H1 (cell line): ENCODE data around the gene CHRDL2. TPM values are rescaled to one million over a fixed set of nuclear protein-coding genes. Genes with fewer than 3 reads are reported as not detected.

ENCODE experiments used
- EGR1 ChIP-seq: IDR thresholded peaks from 2 replicates; pipeline ENCODE4 v1.6.1; 2011; ENCODE audit warnings: low read depth, low read length, borderline replicate concordance
- polyA plus RNA-seq, 7 experiments: library from polyadenylated mRNA; depleted of rRNA in 3 of 7; stranded (reverse) in 5 of 7; unstranded in 2 of 7; fragments of >200 nt in 5 of 7; fragments of 200-250 nt in 2 of 7; gene quantifications; 1 replicate in 5 of 7; 2 replicates in 1 of 7; 4 replicates in 1 of 7; pipeline versions ENCODE4 v1.2.1 to v1.2.3, GENCODE V29; 2011 to 2013; ENCODE audit warnings: missing spikeins in 2 of 7, mixed read lengths in 2 of 7
- total RNA-seq: library from RNA; stranded (reverse); fragmentation: NEBNext Ultra II Directional; extraction: Animal tissue kit (Norgen Biotek cat#: 25700); gene quantifications from 2 replicates; pipeline ENCODE4 v1.2.1, GENCODE V29; 2021

Gene CHRDL2
- total and polyA plus RNA-seq, 2 of the 8 experiments (the other 6 are each of a cell fraction or from before 2014, with no cell fraction given): 0.26 to 0.48 TPM

DNA sequence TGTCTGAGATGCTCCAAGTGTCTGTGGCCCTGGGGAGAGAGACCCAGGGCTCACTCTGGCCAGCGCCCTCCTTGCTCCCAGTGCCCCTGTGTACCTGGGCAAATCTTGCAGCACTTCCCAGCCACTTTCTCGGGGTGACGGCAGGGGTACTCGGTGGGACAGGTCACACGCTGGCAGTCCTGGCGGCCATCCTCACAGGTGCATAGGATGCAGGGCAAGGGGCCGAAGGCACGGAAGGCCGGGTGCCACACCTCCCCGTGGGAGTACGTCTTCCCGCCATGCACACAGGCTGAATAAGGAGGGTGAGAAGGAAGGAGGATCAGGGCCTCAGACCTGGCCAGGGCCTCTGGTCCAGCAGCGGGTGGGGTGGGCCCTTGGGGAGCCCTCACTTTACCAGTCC lies 28.0 kb downstream of the CHRDL2 start (continued):
- TF ChIP-seq EGR1: no peak
